OCI-M2 (cell line): ENCODE results near the gene DMBX1.

Experiments used
- DNase-seq: peaks from one replicate; lab custom pipeline; 2025; ENCODE audit not compliant: unreplicated experiment; lab: John Stamatoyannopoulos, UW

The DMBX1 gene

DNA sequence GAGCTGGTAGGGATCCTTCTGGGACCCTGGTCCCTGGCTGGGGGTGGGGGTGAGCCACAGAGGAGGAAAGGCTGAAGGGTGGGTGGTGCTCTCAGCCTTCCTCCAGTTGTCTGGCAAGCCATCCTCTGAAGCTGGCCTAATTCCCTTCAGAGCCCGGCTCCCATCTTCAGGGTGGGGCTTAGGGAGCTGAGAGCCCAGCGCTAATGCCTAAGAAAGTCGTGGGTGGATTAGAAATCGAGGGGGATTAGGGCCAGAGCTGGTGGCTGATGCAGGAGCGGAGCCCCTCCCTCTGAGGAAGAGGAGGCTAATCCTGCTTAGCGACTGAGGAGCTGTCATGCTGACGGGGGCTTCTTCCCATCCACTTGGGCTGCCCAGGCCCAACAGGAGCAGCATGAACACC lies 30.8 kb upstream of the DMBX1 start:
- no peak for DNase-seq

DNA sequence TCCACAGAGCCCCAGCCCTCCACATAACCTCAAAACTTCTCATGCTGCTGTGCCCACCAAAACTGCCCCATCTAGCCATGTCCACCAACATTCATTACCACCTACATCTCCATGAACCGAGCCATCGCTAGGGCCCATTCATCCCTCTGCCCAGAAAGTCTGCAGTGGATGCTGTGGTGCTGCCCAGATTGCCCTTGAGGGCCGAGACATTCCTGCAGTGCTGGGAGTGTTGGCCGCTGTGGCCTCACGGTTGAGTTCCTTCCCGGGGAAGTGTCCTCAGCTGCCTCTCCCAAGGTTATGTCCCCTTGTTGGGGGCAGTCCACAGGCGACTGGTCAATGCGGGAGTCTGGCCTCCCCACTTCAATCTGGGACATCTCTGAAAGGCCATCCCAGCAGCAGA lies 30.3 kb upstream of the DMBX1 start:
- DNase-seq: no peak

DNA sequence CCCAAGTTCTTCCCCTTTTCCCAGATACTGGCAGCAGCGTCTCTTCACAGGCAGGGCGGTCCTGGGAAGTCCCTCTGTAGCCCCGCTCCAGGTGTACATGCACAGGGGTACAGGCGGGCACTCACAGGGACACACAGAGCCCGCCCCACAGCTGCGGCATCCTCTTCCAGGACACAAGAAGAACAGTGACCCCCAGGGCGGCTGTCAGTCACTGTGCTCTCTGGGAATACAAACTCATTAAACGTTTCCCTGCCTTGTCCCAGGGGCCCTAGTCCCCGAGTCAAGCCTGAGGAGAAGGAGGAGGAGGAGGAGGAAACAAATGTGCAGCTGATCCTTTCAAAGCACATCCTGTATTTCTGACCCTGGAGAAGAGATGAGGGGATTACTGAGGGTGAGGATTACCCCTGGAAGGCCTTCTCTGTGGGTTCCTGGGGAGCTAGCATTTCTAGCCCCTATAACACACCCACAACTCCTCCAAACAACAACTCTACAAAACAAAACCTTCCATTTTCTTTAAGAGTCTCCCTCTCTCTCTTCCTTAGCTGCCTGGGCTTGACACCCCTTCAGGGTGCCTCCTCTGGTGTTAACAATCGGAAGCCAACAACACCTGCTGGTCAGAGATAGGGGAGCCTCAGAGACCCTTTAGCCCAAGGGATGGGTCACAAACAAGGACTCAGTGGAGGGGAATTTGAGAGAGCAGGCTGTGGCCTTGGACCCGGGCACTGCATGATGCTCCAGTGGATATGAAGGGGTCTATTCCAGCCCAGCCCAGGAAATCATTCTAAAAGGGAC lies 28.4 kb upstream of the DMBX1 start:
- DNase-seq: no peak

DNA sequence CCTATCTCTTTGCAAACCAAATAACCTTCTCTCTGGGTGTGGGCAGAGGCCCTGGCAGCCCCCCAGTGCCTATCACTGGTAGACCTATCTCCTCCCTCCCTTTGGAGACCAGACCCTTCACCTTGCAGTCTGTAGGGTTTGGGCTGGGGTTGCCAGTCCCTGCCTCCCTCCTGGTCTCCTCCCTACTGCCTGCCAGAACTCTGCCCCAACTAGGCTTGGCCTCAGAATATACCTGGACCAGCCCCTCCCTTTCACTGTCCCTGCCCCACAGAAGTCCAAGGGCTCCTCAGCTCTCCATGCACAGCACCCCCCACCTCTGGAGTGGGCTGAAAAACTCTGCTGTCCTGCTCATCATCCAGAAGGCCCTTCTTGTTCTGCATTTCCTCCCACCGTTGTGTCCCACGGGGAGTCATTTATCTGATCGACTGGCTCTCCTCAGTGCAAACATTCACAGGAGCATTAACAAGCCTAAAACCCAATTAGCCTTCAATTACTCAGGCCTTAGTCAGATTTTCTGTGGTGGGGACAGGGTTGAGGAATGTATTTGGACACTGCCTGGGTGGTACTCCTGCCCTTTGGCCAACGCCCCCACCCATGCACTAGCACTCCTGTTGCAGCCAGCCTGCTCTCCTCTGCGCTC lies 27.7 kb upstream of the DMBX1 start:
- DNase-seq: no peak

DNA sequence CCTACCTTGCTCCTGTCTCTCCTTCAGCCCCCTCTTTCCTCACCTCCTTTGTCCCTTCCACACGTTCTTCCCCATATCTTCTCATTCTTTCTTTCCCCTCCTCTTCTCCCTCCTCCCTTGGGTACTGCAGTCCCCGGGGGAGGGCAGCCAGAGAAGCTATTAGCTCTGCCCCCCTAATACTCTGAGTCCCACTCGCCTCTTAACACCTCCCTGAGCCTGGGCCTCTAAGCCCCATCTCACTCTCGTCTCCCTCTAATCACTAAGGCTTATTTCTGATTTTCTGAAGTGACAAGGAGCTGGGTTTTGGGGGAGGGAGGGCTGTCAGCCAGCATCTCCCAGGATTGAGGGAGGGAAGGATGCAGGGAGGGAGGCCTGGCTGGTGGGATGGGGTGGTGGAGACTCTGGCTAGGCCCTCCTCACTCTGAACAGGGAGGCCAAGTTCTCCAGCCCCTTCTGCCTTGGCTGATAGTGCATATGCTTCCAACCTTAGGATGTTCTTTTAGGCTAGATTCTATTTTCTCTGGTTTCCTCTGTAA lies 25.6 kb upstream of the DMBX1 start:
- DNase-seq: no peak

DNA sequence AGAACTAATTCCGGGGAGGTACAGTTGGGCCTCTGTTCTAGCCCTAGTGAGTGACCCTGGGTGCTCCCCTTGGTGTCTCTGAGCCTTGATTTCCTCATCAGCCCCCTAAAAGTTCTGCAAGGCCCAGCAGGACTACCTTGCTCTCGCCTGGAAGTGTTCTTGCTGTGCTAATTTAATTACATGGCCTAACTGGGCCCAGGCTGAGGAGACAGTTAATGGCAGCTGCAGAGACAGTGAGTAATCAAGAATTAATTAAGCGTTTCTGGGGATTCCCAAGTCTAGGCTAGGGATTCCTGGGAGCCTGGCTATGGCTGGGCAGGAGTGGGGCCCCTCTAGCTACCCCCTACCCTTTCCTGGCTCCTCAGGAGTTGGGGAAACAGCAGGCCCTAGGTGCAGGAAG lies 24.7 kb upstream of the DMBX1 start:
- DNase-seq: no peak

DNA sequence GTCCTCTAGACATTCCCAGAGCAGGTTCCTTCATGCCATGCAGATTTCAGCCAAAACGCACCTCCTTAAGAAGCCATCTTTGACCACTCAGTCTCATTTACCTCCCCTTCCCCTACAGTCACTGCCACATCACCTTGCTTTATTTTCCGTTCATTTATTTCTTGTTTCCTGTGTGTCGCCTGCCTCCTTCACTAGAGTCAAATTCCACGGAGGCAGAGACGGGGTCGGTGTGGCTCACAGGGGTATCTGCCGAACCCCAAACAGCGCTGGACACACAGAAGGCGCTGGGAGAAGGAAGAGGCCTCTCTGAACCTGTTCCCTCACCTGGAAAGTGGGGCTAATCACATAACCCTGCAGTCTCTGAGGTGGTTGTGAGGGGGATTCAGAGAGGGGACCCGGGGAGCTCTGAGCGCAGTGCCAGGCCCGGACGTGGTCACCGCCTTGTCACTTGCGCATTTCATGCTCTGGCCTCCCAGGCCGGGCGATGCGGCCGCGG lies 23.6 kb upstream of the DMBX1 start:
- no peak for DNase-seq

DNA sequence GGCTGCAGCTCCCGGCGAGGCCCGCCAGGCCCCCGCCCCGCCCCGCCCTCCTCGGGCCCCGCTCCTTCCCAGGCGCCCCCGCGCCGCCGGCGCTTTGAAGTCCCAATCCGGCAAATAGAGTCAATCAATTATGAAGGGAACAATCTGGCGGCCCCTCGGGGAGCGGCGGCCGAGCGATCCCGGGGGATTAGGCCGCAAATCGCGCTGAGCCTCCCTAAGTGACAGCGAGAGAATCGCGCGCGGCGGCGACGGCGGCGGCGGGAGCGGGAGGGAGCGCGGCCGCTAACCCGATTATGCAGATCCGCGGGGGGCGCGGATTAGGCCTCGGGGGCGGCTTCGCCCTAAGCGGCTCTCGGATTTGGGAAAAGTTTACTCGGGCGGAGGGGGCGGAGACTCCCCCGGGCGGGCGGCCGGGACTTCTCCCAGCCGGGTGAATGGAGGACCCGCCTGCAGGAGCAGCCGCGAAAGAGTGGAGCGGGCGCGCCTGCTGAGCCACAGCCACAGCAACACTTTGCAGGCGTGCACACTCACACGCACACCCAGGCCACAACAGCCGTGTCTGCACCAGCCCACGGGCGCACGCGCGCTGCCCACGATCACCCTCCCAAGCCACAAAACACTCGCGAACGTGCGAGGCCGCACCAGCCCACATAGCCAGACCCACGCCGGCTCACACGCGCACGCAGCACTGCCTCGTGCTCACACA lies 23.0 kb upstream of the DMBX1 start:
- DNase-seq: no peak

DNA sequence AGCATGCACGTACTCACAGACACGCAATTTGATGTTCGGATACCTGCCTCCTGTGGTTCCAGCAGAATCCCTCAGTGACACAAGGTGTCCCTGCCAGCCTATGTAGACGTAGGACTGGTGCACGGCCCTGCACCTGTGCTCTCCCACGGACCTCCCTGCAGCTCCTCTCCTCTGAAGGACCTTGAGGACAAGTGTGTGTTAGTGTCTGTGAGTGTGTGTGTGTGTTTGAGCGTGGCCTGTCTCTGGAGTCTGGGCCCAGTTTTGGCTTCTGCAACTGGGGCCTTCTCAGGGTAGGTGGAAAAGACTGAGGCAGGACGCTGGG lies 22.5 kb upstream of the DMBX1 start:
- DNase-seq: no peak

DNA sequence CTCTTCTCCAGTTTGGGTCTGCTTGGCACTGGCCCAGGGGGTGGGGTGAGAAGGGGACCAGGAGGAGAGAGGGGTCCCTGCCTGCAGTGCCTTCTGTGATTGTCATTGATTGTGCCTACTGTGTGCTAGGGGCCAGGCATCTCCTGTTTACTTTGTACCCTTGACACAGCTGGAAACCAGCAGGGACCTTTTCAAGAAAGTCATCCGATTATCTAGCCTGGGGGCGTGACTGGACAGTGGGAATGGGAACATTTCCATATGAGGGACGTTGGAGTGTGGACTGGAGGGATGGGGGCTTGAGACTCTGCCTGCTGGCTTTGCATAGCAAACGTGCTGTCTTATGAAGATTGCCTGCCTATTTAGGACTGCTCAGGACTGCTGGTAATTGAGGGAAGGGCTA lies 19.8 kb upstream of the DMBX1 start:
- no peak for DNase-seq

DNA sequence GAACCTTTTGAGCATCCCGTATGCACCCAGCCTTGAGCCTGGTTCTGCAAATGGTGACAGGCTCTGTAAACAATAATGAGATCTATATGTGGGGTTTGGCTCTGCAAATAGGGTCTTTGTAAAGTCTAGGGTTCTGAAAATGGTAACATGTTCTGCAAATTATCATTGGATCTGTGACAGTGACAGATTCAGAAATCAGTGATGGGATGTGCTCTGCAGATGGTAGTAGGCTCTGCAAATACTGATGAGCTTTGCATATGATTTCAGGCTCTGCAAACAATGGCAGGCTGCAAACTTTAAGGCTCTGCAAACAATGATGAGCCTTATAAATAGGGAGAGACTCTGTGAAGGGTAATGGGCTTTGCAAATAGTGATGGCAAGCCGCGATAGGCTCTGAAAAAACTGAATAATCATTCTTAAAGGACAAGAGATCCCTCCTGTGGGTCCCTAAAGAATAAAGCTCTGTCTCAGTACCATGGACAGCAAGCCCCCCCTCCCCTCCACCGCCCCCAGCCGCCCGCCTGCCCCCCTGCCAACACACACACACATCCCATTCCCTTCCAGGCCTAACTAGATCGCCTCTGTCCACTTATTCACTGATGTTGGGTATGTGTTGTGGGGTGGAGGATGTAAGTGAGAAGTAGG lies 17.7 kb upstream of the DMBX1 start:
- DNase-seq: no peak

DNA sequence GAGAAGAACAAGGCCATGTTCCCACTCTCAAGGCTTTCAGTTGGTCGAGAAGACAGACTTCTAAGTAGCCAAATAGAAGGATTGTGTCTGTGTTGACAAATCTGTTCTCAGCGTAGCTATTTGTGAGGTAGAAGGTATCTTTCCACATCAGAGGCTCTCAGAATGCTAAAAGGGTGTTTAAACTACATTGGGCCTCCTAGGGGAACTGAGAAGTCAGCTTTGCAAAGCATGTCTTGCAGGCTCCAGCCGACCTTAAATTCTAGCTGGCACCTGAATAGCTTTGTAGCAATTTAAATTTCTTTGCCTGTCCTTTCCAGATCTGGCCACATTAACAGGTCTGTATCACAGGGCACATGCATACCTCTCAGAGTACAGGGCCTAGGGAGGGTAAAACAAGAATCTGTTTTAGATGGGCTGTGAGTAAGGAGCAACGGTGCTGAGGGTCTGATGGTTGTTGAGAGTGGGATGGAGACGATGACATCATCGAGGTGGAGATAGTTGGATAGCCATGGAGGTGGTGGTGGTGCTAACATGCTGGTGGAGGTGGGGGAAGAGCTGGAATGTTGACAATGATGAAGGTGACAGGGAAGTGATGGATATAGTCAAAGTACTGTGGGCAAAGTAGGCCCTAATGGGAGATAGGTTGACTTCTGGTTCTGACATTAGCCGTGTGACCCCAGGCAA lies 17.0 kb upstream of the DMBX1 start:
- DNase-seq: no peak

DNA sequence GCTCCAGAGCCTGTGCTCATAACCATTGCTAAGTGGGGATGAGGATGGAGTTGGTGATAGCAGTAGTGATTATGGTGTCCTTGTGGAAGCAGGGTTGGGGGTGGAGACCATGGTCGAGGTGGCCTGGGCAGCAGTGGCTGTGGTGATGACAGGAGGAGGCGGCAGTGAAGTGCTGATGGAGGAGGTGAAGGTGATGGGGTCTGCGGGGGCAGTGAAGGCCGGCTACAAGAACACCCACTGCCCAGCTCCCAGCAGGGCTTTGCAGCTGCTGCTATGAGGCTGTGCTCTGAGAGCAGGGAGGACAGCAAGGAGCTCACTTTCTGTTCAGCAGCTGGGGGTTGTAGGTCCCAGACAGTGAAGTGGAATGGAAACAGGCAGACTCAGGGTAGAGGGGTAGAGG lies 15.6 kb upstream of the DMBX1 start:
- no peak for DNase-seq

DNA sequence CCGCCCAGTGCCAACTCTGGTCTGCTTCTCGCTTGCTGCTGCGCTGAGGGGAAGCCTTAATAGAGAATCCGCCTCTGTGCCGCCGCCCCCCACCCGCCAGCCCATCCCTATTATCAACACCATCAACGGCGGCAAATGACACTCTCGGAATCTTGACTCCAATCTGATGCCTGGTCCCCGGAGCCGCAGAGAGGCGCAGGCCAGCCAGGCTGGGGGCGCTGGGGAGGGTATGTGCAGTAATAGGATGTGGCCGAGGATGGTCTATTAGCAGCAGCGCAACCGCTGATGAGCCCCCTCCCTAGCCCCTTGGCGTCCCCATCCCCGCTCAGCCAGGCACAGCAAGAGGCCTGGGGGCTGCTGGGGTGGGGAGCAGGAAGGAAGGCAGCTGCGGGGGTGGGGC lies 15.1 kb upstream of the DMBX1 start:
- no peak for DNase-seq

DNA sequence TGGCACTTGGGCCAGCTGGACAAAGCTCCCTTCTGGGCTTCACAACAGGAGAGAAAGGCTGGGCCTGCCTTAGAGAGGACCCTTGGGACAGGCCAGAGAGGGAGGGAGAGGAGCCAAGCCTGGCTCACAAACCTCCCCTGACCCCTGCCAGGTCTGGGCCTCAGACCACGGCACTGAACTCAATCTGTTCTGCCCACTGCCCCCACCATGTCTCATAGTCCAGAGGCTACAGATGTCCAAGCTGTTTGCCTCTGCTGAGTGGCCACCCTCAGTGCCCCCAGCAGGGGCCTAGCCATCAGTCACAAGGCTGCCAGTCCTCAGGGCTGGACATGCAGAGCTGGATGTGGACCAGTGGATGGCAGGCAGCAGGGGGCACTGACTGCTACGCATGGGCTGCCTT lies 13.0 kb upstream of the DMBX1 start:
- no peak for DNase-seq

DNA sequence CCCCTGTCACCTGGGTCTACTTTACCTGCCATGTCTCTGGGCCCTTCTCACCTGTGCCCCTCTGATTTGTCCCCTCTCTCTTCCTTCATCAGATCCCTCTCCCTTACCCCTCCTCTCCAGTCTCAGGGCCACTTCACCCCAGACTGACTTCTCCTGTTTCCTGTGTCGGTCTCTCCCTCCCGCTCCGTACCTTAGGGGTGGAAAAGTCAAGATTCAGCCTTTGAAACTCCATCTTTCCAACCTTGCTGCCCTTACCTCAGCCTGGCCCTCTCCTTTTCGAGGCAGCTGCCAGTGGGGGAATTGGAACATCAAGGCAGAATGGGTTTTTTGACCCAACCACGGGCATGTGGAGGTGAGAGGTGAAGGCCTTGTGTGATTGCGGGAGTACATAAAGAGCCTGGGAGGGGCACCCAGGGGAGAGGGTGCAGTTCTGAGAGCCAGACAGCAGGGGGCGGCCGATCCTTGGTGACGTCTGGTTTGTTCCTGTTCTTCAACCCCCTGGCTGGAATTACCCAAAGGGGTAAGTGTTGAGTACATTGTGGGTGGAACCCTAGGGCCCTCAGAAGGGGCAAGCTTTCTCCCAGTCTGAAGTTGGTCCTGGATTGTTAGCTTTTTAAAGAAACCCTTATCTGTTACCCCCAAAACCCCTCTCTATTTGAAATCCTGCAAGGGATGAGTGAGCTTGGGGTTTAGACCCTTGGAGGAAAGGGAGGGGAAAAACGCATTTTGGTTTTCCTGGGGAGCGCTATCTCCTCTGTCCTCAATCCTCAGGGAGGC lies 12.3 kb upstream of the DMBX1 start:
- DNase-seq: peak; percentile 54

DNA sequence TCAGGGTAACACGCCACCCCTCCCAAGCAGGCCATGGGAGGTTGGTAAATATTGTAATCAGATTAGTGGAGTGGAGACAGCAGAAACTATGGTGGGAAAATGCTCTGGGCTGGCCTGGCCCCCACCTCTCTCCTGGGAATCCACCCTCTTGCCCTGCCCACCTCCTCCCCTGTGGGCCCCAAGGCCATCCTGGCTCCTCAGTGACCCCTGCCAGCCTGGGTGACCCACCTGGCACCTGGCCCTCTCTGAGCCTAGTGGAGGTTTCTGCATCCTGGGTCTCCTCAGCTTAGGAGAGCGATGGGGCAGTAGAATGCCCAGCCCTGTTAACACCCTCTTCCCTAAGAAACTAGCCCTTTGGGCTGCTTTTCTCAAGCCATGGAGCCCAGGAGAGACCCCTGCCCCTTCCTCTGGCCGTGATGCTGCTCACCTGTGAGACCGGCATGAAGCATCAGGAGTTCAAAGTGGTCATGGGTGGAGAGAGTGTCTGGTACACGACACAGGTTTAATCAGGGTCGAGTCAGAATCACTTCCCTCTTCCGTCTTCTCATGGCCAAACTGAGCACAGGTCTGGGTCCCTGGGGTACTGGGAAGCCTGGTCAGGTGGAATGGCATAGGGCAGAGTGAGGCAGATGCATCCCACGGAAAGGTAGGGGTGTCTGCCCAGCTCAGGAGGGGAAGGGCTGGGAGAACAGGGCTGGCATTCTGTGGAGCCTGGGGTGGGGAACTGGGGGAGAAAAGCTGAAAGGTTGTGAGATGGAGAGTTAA lies 10.7 kb upstream of the DMBX1 start:
- no peak for DNase-seq

DNA sequence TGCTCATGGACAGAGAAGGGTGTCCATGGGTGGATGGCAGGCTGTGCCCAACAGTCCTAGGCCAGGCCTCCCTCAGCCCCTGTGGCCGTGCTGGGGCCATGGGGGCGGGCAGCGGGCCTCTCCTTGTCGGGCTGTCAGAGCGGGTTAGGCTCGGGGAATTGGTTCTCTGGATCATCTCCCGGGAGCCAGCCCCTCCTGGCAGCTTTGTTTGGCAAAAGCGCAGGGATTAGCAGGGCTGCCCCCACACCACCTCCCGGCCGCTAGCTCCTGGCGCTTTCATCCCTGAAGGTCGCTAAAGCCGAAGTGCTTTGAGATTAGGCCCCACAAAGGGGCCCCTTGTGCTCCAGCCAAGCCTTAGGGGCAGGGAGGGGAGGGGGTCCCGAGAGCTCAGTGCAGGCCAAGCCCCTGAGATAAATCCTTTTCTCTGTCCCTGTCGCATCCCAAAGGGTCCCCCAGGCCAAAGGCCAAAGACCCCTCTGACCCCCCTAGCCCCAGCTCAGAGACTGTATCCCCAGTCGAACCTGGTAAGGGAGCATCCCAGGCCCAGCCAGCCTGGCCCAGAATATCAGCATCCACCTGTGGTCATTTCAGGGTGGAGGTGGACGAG lies 9.8 kb upstream of the DMBX1 start:
- no peak for DNase-seq
